Endometrial microvascular endothelial cells (primary cell): ENCODE results near the gene NMRK2. TPM values are rescaled to one million over a fixed set of nuclear protein-coding genes. Genes with fewer than 3 reads are reported as not detected.
"Not testable (repeated sequence)": the region's sequence is repeated elsewhere in the genome, so short reads cannot be mapped to it uniquely, and the experiment has no call there.

Experiments used
- in situ Hi-C: cut with HindIII; loops from 2 replicates; pipeline ENCODE4 v1.10.0; 2017; ENCODE audit warnings: low sequenced_read_pairs, low pct_unique_long_range_greater_than_20kb; ENCODE audit errors: inconsistent ontology term
- total RNA-seq: library from RNA; depleted of rRNA; stranded (reverse); fragments of >200 nt; gene quantifications from one replicate; pipeline ENCODE4 v1.2.3, GENCODE V29; 2015; ENCODE audit errors: inconsistent ontology term

Gene NMRK2
- total RNA-seq, 1 donor from 2014 or later: not detected

DNA sequence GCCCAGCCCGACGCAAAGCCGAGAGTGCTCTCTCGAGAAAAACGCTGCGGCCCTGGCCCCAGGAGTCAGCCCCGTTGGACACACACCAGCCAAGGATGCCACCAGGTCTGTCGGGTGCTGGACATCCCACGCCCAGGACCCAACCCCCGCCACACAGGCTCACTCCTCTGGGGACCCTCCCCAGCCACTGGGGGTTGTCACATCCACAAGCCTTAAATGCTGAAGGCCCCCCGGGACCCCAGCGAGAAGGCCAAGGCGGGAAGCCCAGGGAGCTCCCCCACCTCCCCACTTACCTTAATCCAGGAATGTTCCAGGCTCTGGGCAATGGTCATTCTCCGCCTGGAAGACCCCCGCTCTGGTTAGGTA, 26.9 kb downstream of the NMRK2 start:
- in situ Hi-C loops: no loop called here

DNA sequence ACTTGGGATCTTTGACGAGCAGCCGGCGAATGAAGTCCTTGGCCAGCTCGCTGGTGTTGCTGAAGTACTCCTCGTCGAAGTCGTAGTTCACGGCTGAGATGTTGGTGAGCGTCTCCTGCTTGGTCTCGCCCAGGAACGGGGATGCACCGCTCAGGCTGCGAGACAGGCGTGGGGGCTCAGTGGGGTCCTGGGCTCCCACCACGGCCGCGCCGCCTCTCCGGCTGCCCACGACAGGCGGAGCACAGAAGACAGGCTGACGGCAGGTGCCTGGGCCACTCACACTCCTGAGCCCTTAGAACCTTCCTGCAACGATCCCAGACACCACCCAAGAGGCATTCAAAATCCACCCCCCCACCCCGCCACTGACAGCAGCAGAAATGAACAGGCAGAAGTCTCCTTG, 28.1 kb downstream of the NMRK2 start:
- in situ Hi-C loops: no loop called here

DNA sequence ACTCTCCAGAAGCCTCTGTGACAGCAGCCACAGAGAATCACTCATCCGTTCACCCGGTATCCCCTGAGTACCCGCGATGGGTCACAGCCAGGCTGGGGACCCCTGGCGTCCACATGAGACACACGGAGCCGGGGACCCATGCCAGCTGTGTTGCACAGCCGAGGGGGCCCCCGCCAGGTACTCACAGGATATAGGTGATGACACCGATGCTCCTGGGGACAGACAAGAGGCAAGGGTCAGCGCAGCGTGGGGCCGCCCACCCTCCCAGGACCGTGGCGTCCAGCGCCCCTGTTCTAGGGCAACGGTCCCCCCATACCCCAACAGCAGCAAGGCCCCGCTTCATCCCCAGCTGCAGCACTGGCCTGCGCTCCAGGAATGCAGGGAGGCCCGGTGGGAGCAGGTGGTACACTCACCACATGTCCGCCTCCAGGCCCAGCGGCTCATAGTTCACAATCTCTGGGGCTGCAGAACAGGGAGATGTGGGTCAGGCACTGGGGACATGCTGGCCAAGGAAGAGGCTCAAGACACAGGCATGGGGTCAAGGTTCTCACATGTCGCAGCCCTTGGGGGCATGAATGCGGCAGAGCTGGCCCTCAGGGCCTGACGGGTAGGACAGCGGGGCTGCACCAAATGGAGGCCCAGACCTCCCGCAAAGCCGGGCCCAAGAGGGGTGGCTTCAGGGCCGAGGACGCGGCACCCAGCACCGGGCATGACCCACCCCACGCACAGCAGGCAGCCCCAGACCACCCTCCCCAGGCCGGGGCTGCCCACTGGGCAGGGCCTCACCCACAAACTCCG, 30.8 kb downstream of the NMRK2 start:
- in situ Hi-C loops: no loop called here

DNA sequence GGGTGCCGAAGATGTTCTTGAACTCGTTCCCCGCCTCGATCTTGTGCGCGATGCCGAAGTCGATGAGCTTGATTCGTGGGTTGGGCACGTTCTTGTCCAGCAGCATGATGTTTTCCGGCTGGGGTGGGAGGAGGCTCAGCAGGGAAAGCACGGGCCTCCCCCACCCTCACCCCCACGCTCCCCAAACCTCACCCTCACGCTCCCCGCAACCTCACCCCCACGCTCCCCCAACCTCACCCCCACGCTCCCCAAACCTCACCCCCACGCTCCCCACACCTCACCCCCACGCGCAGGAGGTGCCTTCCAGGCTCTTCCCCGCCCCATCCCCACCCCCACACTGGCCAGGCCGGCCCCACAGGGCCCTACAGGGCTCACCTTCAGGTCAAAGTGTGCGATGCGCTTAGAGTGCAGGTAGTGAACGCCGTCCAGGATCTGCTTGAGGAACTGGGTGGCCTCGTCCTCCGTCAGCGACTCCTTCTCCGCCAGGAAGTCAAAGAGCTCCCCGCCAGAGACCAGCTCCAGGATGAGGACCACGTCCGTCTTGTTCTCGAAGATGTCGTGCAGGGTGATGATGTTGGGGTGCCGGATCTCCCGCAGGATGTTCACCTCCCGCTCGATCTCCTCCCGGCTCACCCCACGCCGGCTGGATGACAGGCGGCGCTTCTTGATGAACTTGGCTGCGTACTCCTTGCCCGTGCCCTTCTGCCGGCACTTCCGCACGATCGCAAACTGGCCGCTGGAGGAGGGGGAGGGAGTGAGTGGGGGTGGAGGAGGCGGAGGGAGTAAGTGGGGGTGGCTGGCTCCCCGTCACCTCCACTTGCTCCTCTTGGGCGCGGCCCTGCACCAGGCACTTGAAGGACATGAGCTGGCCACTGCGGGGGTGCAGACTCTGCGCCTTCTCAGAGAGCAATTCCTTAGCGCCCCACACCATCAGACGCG, 31.7 kb downstream of the NMRK2 start:
- in situ Hi-C loops: no loop called here

DNA sequence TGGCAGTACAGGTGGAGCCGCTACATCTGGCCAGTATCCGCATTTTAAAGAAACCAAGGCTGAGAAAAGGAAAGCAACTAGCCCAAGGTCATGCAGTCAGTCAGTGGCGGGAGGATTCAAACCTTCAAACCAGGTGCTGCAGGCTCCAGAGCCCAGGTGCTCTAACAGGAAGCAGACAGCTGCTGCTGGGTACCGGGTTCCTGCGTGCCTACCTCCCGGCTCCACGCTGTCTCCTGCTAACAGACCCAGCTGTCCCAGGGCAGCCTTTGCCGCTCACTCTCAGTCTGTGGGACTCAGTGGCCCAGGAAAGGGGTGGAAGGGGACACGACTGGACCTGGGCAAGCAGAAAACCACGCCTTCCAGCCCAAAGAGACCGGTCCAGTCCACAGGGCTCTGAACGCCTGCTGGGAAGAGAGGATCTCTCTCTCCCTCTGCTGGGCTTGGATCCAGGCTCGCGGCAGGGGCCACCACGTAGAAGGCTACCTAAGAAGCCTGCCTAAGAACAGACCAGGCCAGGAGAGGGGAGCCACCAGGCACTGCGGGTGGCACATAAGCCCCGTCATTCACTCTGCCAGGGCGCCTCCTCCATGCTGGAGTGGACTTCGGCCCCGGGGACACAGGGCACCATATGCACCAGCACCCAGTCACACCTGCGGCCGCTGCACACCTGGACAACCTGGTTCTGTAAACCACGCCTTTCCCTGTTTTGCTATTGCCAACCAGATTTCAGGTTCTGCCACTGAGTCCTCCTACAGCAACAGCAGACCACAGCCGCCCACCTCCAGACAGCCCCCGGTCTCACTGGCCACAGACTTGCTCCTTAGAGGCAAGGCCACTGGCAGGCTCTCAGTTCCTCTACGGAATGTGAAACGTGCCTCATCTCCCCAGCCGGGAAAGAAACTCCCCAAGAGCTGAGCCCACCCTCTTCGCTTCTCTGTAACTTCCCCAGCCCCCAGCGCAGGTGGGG, 33.5 kb downstream of the NMRK2 start:
- in situ Hi-C loops: no loop called here

DNA sequence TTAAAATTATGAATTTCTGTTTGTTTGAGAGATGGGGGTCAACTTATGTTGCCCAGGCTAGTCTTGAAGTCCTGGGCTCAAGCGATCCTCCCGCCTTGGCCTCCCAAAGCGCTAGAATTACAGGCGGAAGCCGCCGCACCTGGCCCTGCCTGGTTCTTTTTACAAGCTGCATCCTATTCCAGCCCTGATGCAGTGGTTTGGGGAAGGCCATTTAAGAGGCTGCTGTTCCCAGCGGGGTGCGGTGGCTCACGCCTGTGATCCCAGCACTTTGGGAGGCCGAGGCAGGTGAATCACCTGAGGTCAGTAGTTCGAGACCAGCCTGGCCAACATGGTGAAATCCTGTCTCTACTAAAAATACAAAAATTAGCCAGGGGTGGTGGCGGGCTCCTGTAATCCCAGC, 35.1 kb downstream of the NMRK2 start:
- in situ Hi-C loops: not testable (repeated sequence)

DNA sequence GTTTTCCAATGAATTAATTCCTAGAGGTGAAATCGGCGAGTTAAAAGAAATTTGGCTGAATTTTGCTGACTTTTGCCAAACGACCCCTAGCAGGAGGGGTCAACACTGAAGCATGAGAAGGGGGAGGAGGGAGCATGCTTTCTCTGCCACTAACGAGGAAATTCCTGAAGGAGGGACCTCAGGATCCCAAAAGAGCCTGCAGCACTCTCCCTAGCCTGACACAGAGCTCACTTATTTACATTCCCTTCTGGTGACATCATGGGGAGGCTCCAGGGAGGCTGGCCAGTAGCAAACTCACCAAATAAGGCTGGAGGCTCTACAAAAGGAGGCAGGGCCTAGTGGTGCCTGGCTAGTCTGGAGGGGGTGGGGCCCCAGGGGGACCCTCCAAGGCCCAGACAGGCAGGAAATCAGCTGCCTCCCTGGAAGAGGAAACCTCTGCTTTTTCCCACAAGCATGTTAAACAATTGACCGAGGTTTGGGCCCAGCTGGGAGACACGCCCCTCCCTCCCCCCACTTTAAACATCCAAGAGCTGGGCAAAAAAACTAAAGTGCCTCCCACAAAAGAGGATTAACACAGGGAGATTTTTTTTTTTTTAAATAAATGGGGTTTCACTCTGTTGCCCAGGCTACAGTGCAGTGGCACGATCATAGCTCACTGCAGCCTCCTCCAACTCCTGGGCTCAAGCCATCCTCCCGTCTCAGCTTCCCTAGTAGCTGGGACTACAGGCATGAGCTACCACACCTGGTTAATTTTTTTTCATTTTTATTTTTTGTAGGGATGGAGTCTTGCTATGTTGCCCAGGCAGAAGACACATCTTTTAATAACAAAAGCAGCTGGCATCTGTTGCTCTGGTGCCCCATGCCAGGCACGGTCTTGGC, 35.9 kb downstream of the NMRK2 start:
- in situ Hi-C loops: no loop called here

DNA sequence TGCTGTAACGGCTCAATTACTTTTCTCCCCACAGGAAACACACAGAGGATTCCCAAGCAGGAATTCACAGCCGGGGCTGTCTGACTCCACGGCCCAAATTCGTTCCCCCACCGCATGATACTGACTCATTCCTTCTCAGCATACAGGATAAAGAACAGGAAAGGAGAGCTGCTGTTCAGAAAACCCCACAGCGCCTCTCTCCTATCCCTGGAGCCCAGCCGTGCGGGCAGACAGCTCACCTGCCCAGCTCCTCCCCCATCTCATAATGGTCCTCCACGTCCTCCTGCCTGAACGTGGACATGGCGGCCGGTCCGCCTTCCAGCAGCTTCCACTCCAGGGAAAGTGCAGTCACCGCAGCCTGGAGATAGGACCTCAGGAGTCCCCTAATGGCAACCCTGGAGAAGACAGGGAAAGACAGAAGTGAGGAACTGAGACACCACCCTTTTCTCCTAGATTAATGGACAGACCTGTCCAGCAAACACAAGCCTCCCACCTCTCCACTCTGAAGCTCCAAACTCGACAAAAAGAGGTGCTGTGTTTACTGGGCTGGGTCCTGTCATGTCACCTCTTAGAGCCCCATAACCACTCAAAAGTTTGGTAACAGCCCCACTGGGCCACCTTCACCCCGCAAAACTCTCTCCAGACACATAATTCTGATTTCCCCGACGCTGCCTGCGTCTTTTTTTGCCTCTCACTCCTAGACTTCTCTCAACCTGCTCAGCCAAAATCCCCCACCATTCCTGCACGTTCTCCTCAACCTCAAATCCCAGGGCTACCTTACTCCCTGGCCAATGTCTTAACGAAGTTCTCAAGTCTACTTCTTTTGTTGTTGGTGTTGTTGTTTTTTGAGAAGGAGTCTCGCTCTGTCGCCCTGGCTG, 36.8 kb downstream of the NMRK2 start:
- in situ Hi-C loops: no loop called here

DNA sequence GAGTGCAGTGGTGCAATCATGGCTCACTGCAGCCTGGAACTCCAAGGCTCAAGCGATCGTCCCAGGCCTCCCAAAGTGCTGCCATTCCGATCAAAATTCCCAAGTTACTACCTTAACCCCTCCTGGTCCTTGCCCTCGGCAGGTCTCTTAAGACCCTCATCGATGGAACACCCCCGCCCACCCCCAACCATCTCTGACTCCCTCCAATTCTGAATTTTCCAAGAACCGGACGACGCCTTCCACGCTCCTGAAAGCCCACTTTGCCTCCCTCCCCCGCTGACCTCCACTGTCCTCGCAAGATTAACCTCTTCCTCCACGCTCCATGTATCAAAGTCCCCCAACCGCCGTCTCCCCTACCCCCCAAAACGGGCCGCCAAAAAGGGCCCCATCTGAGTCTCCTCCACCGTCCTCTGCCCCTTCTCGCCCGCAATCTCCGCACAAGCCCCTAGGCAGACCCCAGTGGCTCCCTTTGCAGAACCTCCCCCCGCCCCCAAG, 37.5 kb downstream of the NMRK2 start:
- in situ Hi-C loops: no loop called here

DNA sequence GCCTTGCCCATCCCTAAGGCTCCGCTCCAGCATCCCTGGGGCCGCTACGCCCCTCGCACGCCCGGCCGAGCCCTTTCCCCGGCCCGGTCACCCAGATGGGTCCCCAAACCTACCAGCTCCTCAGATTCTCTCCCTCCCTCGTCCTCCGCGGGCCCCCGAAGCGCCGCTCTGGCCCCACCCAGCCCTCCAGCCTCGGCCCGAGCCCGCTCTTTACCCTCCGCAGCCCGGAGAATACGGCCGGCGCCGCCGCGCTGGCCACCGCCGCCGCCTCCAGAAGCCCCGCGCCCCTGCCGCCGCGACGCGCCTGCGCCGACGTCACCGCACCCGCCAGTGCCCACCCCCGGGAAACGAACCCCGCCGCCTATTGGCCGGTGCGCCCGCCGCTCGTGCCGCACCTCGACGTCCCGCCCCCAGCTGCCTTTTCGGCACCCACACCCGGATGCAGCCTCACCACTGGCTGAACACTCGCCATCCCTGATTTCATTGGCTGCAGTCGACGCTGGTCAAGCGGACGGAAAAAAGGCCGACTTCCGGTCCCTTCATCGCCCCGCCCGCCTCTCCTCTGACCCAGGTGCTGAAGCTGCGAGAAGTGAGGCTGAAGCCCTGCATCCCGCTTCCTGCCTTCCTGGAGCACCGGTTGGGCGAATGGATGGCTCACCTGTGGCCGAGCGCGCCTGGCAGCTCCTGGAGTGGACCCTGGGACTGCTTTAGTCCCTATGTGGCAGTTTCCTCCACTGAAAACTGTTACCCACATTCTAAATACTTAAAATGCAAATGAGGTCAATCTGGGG, 38.1 kb downstream of the NMRK2 start, which contains the start of gene DAPK3:
DAPK3 (minus strand) TSS at position 292 of the 791 bp plus-strand sequence. CDS start 1,364 bp downstream, outside the sequence.
- in situ Hi-C loops: no loop called here

DNA sequence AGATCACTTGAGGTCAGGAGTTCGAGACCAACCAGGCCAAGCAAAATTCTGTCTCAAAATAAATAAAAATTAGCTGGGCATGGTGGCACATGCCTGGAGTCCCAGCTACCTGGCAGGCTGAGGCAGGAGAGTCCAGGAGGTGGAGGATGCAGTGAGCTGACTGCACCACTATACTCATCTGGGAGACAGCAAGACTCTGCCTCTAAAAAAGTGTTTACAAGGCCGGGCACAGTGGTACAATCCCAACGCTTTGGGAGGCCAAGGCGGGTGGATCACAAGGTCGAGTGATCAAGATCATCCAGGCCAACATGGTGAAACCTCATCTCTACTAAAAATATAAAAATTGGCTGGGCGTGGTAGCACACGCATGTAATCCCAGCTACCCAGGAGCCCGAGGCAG, 42.3 kb downstream of the NMRK2 start:
- in situ Hi-C loops: no loop called here

DNA sequence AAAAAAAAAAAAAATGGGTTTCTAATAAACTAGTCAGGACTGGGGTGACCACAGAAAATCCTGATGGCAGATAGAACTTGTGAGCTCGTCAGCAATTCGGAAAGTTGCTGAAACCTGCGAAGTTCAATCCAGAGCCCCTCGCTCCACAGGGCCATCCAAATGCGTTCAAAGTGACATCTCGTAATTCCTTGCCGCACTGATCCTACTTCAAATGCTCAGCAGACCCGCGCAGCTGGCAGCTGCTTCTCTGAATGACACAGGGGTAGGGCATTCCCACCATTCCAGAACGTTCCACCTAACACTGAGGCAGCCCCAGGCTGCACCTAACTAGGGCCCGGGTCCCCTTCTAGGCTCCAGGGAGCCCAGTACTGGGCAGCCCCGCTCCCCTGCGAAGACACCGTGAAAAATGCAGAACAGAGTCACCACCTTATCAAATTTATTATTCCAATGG, 42.8 kb downstream of the NMRK2 start:
- in situ Hi-C loops: no loop called here

DNA sequence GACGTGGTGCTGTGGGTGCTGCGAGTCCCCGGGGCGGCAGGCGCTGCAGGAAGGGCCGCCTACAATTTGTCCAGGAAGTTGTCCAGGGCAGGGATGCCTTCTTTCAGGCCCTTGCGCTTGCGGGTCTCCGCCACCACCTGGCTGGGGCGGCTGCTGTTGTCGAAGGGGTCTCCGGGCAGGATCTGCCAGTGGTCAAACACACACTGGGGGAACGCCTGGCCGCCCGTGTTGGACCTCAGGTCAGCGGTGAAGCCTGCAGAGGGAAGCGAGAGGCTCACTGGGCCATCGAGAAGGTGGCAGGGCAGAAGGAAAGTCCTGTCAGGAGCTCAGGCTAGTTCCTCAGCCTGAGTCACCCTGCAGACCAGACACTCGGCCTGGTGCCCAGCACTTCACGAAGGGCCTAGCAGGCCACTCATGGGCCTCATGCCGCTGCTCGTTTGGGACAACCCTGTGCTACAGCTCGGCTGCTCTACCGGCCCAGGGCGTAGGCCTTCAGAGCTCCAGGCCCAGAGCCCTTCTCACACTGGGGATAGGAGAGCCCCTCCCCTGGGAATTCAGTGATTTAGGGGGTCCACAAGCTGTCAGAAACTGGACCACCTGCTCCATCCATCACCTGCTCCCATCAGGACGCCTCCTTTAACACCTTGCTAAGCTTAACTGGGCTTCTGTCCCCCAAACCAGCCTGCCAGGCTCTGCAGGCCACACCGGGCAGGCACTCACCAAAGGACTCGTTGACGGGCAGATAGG, 43.8 kb downstream of the NMRK2 start:
- in situ Hi-C loops: no loop called here

DNA sequence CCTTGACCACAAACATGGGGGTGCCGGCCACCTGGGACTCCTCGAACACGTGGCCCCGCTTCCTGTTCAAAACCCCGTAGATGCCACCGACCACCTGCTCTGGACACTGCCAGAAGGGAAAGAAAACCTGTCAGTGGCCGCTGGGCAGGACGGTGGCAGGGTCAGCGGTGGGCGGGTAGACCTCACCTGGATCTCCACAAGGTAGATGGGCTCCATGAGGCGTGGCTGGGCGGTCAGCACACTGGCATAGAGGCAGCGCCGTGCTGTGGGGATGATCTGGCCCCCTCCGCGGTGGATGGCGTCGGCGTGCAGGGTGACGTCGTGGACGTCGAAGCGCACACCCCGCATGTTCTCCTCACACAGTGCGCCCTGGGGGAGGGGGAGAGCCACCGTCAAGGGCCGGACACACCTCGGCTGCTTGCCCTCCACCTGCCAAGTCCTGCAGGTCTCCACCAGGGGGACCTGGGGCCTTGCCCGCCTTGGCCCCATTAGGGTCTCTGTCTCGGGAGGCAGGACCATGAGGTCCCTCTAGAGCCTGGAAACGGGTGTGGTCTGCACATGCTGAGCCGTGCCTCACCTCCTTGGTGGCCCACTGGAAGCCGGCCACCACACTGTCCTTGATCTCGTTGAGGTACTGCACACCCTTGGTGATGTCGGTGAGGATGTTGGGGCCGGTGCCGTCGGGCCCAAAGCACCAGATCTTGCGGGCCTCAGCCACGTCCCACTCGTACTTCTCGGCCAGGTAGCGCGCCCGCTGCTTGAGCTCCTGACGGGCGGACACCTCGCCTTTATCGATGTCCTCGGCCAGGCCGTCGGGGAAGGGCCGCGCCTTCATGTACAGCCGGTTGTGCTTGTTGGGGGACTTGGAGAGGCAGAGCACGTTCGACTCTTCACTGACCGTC, 44.6 kb downstream of the NMRK2 start:
- in situ Hi-C loops: no loop called here
